Tibial artery (tissue), 4 donors: ENCODE measurements around the gene CKM.

Source experiments
- DNase-seq, 2 donors: peaks; one replicate each; pipeline ENCODE4 v3.0.0-alpha.2; 2019
- H3K27ac ChIP-seq, 2 donors: fragments of 200-600 bp; sonication (generic) in 1 of 2; 1 replicate in 1 of 2; 2 replicates in 1 of 2; pipeline ENCODE4 v1.5.1; 2018 to 2019; ENCODE audit warnings: mild to moderate bottlenecking in 1 of 2
- H3K27me3 ChIP-seq, 2 donors: fragments of 200-600 bp; sonication (generic) in 1 of 2; one replicate each; pipeline versions ENCODE4 v1.5.1 to v1.6.0; 2016 to 2019
- H3K36me3 ChIP-seq, 3 donors: fragments of 200-600 bp; sonication (generic) in 2 of 3; one replicate each; pipeline ENCODE4 v1.5.1; 2016 to 2019; ENCODE audit warnings: mild to moderate bottlenecking in 2 of 3
- H3K4me1 ChIP-seq, 4 donors: fragments of 200-600 bp; sonication (generic) in 2 of 4; 1 replicate in 3 of 4; 2 replicates in 1 of 4; pipeline ENCODE4 v1.5.1; 2016 to 2019
- H3K4me3 ChIP-seq, 2 donors: fragments of 200-600 bp; sonication (generic) in 1 of 2; 1 replicate in 1 of 2; 2 replicates in 1 of 2; pipeline ENCODE4 v1.5.1; 2018 to 2019; ENCODE audit warnings: mild to moderate bottlenecking in 2 of 2
- H3K9me3 ChIP-seq, 3 donors: fragments of 200-600 bp; sonication (generic) in 1 of 3; one replicate each; pipeline ENCODE4 v1.5.1; 2016 to 2019
- CTCF ChIP-seq, 2 experiments: fragments of 200-600 bp in 1 of 2; fragments of 450-650 bp in 1 of 2; IDR thresholded peaks; one replicate each; pipeline ENCODE4 v1.5.1; 2017 to 2019; ENCODE audit warnings: antibody characterized with exemption in 2 of 2, mild to moderate bottlenecking in 1 of 2, moderate library complexity in 1 of 2
- intact Hi-C: fragments of 100-400 bp; cut with DNase I; formaldehyde crosslinking; loops from one replicate; pipeline ENCODE4 v1.15.0; 2023; ENCODE audit warnings: low total_unique reads

CKM gene

GRCh38 chr19:45322744-45323281, at the start of gene CKM:
Gene CKM (minus strand): TSS chr19:45322875. CDS start chr19:45319713, 3,162 bp downstream.
- Histone ChIP-seq H3K36me3 (no peaks in the 10 kb centered on the region), H3K4me1 (peaks cover 0 to 17% (median 10%) of the 10 kb centered on the region in 4 donors), H3K9me3 (no peaks in the 10 kb centered on the region), H3K4me3 (peak within 1 kb of the TSS in 1 of 2 donors; percentile 17), H3K27me3 (peaks cover 0 to 52% of the 10 kb centered on the region in 2 donors), H3K27ac (no peak within 1 kb of the TSS)
- TF ChIP-seq CTCF (IDR thresholded peaks at IDR 0.05) = no peak
- no peak for DNase-seq
- intact Hi-C loops = no loop called here

- TF ChIP-seq CTCF (IDR thresholded peaks at IDR 0.05) = no peak
Observed at GRCh38 chr19:45370410-45371204, 47.9 kb upstream of the CKM start, which contains the start of gene ERCC2. Gene ERCC2 (minus strand): TSS chr19:45370573. CDS start chr19:45370540, 33 bp downstream.

GRCh38 chr19:45368737-45369340, 46.2 kb upstream of the CKM start:
- Histone ChIP-seq H3K27ac (no peak overlapping the region), H3K4me1 (peaks cover 0 to 13% (median 4%) of the 10 kb centered on the region in 4 donors), H3K9me3 (no peaks in the 10 kb centered on the region), H3K27me3 (no peaks in the 10 kb centered on the region), H3K36me3 (peaks cover 0 to 20% (median 4%) of the 10 kb centered on the region in 3 donors), H3K4me3 (no peak overlapping the region)
- intact Hi-C loops = no loop called here
- TF ChIP-seq CTCF (IDR thresholded peaks at IDR 0.05) = no peak
- DNase-seq = no peak

More at GRCh38 chr19:45370410-45371204, 47.9 kb upstream of the CKM start, which contains the start of gene ERCC2:
- Histone ChIP-seq H3K4me3 (peak within 1 kb of the TSS; percentile 65 to 77), H3K27me3 (no peaks in the 10 kb centered on the region), H3K36me3 (peaks cover 0 to 4% (median 0%) of the 10 kb centered on the region in 3 donors), H3K27ac (peak within 1 kb of the TSS; percentile 65 to 73), H3K9me3 (no peaks in the 10 kb centered on the region), H3K4me1 (peaks cover 0 to 13% (median 4%) of the 10 kb centered on the region in 4 donors)
- intact Hi-C loops = no loop called here
- DNase-seq = peak; percentile 99

- no peaks in the 10 kb centered on the region for H3K9me3 ChIP-seq
- peaks cover 0 to 13% (median 4%) of the 10 kb centered on the region in 4 donors for H3K4me1 ChIP-seq
- TF ChIP-seq CTCF (IDR thresholded peaks at IDR 0.05) = no peak
- no peaks in the 10 kb centered on the region for H3K27me3 ChIP-seq
- DNase-seq = no peak
- H3K4me3 ChIP-seq = no peak overlapping the region
- intact Hi-C loops = no loop called here
- H3K27ac ChIP-seq = no peak overlapping the region
- peaks cover 0 to 28% (median 11%) of the 10 kb centered on the region in 3 donors for H3K36me3 ChIP-seq
Observed at GRCh38 chr19:45368127-45368526, 45.5 kb upstream of the CKM start.

GRCh38 chr19:45364696-45365095, 42.0 kb upstream of the CKM start:
- intact Hi-C loops = no loop called here
- H3K4me1 ChIP-seq = peaks cover 0 to 3% (median 0%) of the 10 kb centered on the region in 4 donors
- no peak for TF ChIP-seq CTCF (IDR thresholded peaks at IDR 0.05)
- no peak overlapping the region for H3K4me3 ChIP-seq
- no peak overlapping the region for H3K27ac ChIP-seq
- DNase-seq = no peak
- no peaks in the 10 kb centered on the region for H3K9me3 ChIP-seq
- peaks cover 0 to 54% (median 19%) of the 10 kb centered on the region in 3 donors for H3K36me3 ChIP-seq
- H3K27me3 ChIP-seq = no peaks in the 10 kb centered on the region
